Hippocampal formation (tissue), 2 donors: Measurements from ENCODE around the gene MARK1.

Experiments used
- DNase-seq, 2 donors: peaks; one replicate each; lab custom pipeline; 2025; lab: John Stamatoyannopoulos, UW

The MARK1 gene

GRCh38 chr1:220527908-220528678 lies at the start of gene MARK1:
TSS of gene MARK1 (plus strand) at chr1:220528136. CDS start at chr1:220528823, 687 bp downstream.
- DNase-seq, result peak; percentile 33 to 50

GRCh38 chr1:220483700-220484099 lies 44.2 kb upstream of the MARK1 start:
- no peak for DNase-seq

DNA sequence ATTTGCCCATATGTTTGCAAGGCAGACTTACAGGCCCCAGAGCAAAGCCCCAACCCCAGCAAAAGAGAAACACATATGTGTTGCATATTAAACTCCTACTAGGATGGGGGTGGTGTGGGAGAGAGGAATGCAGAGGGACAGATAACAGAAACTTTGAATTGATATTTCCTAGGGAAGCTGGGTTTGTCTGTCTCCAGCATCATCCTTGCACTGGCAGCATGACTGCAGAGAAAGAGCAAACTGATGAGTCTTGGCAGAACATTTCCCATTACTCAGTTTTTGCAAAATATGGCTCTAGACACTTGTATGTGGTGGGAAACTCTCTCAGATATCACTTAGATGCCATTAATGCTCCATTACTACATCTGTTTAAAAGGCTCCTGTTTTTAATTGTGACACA lies 43.8 kb upstream of the MARK1 start:
- no peak for DNase-seq

- no peak for DNase-seq
Measured at GRCh38 chr1:220485131-220485530, 42.8 kb upstream of the MARK1 start.

DNA sequence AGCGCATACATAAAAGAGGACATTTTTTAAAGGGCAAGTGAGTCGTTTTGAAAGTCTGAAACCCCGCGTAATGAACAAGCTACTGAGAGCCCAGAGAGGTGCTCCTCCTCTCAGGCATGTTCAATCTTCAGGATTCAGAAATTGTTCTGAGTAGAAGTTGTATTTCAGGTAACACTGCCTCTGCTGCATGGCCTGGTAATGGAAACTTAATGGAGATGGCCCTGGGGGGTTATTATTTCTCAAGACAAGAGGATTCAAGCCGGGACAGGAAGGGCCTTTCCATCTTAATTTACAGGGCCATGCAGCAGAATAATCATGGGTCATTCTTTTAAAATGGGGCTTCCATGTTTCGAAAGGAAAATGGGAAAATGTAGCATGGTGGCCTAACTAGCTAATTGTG lies 42.1 kb upstream of the MARK1 start:
- DNase-seq, result no peak

- no peak for DNase-seq
Measured at GRCh38 chr1:220487297-220487820, 40.6 kb upstream of the MARK1 start.

- no peak for DNase-seq
Measured at GRCh38 chr1:220491891-220492290, 36.0 kb upstream of the MARK1 start.

DNA sequence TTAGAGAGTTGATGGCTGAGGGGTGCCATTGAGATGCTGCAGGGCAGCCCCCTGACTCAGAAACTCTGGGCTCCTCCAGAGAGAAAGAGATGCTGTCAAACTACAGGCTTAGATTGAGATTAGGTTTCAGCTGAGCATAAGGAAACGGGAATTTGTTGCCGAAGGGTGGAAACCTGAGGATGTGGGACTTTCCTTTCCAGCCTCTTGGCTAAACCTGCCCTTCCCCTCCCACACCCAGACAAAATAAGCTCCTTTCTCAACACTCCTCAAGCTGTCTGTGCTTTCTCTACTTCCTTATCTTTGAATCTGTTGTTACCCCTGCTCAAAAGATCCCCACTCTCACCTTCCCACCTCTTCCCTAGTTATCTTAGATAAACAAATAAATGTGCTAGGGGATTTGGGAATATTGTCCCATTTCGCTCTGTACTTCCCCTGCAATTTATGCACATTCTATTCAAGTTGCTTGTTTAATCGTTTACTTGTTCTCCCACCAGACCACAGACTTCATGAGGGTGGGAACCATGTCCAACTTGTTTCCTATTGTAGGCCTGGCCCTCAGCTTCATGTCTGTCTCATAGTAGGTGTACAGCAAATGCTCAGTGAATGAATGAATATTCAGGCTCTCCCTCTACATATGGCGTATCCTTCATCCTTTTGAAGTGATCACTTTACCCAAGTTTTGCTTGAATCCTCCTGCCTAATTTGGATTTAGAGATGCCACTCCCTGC lies 30.6 kb upstream of the MARK1 start:
- DNase-seq, result no peak

DNA sequence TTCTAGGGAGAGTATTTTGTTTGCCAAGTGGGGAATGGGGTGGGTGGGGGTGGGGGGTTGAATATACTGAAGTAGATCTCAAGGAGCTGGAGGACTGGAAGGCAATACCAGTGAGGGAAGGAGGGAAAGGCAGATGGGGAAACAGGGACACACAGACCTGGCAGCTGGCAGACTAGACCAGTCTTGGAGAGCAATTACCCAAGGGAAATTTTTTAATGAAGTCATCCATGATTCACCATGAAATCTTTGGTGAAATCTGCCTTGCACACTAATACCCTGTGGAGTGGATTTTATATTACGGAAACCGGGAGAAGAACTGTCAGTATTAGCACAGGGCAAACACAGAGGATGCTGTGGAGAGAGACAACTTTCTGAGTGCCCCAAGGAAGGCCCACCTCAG lies 29.7 kb upstream of the MARK1 start:
- DNase-seq, result no peak

GRCh38 chr1:220500372-220500771 lies 27.6 kb upstream of the MARK1 start:
- DNase-seq, result no peak

GRCh38 chr1:220504329-220504728 lies 23.6 kb upstream of the MARK1 start:
- no peak for DNase-seq

GRCh38 chr1:220507085-220507484 lies 20.9 kb upstream of the MARK1 start:
- no peak for DNase-seq

DNA sequence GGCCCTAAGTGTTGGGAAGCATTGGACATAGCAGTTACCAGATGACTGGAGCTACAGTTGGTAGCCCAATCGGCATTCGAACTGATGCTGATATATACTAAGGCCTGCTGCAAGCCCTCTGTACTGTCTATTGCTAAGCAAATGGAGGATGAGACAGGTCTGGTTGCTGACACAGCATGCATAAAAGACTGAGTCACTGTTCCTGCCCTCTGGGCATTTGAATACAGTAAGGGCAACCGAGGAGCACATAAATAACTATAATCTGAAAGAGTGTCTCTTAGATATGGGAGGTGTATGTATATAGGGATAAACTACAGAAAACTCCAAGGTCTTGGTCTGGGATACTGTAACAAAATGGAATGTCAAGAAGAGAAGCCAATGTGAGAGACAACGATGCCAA lies 16.8 kb upstream of the MARK1 start:
- DNase-seq, result no peak

DNA sequence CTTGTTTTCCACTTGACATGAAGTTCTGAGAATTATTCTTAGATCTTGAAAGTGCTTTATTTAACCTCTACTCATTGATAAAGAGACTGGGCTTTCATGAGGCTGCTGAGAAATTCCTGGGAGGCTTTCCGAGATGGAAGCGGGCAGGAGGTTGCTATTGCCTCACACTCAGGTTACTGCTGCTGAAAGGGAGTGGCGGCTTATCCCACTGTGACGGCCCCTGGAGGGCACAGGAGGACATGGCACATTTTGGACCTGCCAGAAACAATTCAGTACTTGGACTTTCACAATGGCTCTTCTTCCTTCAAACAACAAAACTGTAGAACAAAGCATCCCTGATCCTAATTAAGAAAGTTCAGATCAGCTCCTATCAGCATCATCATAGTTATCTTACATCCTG lies 16.2 kb upstream of the MARK1 start:
- DNase-seq, result no peak

DNA sequence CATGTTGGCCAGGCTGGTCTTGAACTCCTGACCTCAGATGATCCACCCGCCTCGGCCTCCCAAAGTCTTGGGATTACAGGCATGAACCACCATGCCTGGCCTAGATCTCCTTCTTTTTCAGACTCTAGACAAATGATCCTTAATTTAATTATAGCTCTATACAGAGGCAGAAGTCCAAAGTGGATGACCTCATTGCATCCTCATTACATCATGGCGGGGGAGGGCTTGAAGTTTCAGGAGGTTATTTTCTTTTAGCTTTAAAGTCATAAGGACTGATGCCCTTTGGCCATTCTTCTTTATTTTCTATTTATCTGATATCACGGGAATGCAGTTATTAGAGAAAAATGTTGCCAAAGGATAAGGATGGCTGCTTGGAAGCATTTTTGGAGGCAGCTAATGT lies 14.1 kb upstream of the MARK1 start:
- DNase-seq, result no peak

- DNase-seq, result no peak
Measured at GRCh38 chr1:220514256-220514655, 13.7 kb upstream of the MARK1 start.

DNA sequence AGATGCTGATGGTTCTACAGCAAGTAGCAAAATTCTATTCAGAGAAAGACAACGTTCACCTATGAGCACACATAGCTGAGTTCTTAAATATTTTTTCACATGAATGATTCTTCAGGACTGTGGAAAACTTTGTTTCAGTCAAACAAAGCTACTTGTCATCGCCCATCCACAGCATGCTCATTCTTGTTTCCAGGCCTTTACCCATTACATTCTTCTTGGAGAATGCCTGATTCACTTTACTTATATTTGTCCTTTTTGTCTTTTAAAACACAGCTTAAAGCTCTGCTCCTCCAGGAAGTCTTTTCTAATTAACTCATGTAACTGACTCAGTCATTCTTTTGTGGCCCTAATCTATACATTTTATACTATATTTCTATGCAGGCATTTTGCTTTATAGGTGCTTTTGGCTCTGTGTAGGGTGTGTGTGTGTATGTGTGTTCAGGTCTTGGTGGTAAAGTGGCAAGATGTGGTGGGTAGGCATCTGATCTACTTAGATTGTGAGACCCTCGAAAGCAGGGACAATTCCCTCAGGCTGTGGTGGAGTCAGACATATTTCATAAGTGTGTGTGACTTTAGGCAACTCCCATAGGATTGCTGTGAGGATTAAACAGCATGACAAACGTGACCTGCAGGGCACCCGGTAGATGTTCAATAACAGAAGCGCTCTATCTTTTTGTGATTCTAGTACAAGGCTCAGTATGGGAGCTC lies 11.8 kb upstream of the MARK1 start:
- no peak for DNase-seq

DNA sequence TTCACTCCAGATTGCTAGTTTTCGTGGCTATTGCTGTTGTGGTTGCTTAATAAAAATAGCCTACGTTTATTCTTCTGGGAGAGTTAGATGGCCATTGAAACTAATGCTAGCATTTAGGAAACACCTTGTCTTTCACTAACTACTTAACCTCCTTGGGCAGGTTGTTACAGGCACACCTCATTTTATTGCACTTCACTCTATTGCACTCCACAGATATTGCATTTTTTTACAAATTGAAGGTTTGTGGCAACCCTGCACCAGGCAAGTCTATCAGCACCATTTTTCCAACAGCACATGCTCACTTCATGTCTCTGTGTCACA lies 11.3 kb upstream of the MARK1 start:
- no peak for DNase-seq

- no peak for DNase-seq
Measured at GRCh38 chr1:220521778-220522177, 6.2 kb upstream of the MARK1 start.

DNA sequence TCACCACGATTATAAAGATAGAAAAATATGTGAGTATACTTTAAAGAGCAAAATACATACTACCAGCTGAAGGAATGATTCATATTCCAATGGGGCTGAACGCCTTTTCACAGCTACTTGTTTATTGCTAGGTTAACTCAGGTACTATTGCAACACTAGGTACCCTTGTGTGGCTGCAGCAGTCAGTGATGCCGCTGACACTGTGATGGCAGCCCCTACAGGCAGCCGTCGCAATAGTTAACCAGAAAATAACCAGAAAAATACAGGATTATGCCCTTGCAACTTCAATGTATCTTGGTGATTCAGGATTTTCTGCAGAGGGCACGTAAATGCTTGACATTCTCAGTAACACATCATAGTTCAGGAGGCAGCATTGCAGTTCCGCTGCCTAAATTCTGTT lies 1.6 kb upstream of the MARK1 start:
- DNase-seq, result no peak

- DNase-seq, result peak; percentile 46 to 50
Measured at GRCh38 chr1:220527279-220527907, 543 bp upstream of the MARK1 start.
